ENCODE results near the gene CMPK2. TPM values are rescaled to one million over a fixed set of nuclear protein-coding genes. Genes with fewer than 3 reads are reported as not detected.

Gene CMPK2
- total and polyA plus RNA-seq, 2 donors (not counting 1 experiment from before 2014, with no cell fraction given) = 0.33 to 0.52 TPM

- Histone ChIP-seq H3K27me3 (ENCODE audit: control insufficient read depth, insufficient read depth, low read length) (no peaks in the 10 kb centered on the region), H2AFZ (ENCODE audit: low read length) (no peak overlapping the region), H3K4me3 (replicated peaks in 1 of 4; ENCODE audit: control extremely low read depth in 1 of 4, insufficient read depth in 1 of 4, low read depth in 3 of 4, low read length in 4 of 4) (no peak overlapping the region), H3K9me3 (ENCODE audit: control insufficient read depth, insufficient read depth, low read depth, low read length) (no peaks in the 10 kb centered on the region), H3K79me2 (ENCODE audit: control insufficient read depth, insufficient read depth, low read length) (no peaks in the 10 kb centered on the region), H3K4me1 (ENCODE audit: control insufficient read depth, extremely low read depth, insufficient read depth, low read length) (no peaks in the 10 kb centered on the region), H3K27ac (ENCODE audit: insufficient read depth, low read length) (no peak overlapping the region), H4K20me1 (ENCODE audit: control insufficient read depth, extremely low read depth, insufficient read depth, low read length) (no peaks in the 10 kb centered on the region), H3K4me2 (ENCODE audit: extremely low read depth, insufficient read depth, low read length) (no peak overlapping the region), H3K36me3 (ENCODE audit: control insufficient read depth, insufficient read depth, low read length) (no peaks in the 10 kb centered on the region), H3K9ac (ENCODE audit: insufficient read depth, low read length) (no peak overlapping the region)
- no peak for TF ChIP-seq CTCF (conservative IDR thresholded peaks at IDR 0.05 in 1 of 2, IDR thresholded peaks at IDR 0.05 in 1 of 2; ENCODE audit: low read depth in 1 of 2, low read length in 2 of 2)
- no peak for DNase-seq (ENCODE audit: low read depth in 2 of 2)
These were observed 6.7 kb upstream of the CMPK2 start for GRCh38 chr2:6872394-6872793.

- Histone ChIP-seq H2AFZ (ENCODE audit: low read length) (no peak overlapping the region), H3K27ac (ENCODE audit: insufficient read depth, low read length) (no peak overlapping the region), H3K79me2 (ENCODE audit: control insufficient read depth, insufficient read depth, low read length) (no peaks in the 10 kb centered on the region), H4K20me1 (ENCODE audit: control insufficient read depth, extremely low read depth, insufficient read depth, low read length) (no peaks in the 10 kb centered on the region), H3K4me2 (ENCODE audit: extremely low read depth, insufficient read depth, low read length) (no peak overlapping the region), H3K9me3 (ENCODE audit: control insufficient read depth, insufficient read depth, low read depth, low read length) (no peaks in the 10 kb centered on the region), H3K9ac (ENCODE audit: insufficient read depth, low read length) (no peak overlapping the region), H3K4me3 (replicated peaks in 1 of 4; ENCODE audit: control extremely low read depth in 1 of 4, insufficient read depth in 1 of 4, low read depth in 3 of 4, low read length in 4 of 4) (no peak overlapping the region), H3K27me3 (ENCODE audit: control insufficient read depth, insufficient read depth, low read length) (peaks cover 2% of the 10 kb centered on the region), H3K36me3 (ENCODE audit: control insufficient read depth, insufficient read depth, low read length) (no peaks in the 10 kb centered on the region), H3K4me1 (ENCODE audit: control insufficient read depth, extremely low read depth, insufficient read depth, low read length) (no peaks in the 10 kb centered on the region)
- no peak for DNase-seq (ENCODE audit: low read depth in 2 of 2)
- TF ChIP-seq EZH2 (IDR thresholded peaks at IDR 0.05; ENCODE audit: low read length, missing control alignments) (no peak), CTCF (conservative IDR thresholded peaks at IDR 0.05 in 1 of 2, IDR thresholded peaks at IDR 0.05 in 1 of 2; ENCODE audit: low read depth in 1 of 2, low read length in 2 of 2) (no peak)
These were observed 1.3 kb upstream of the CMPK2 start for GRCh38 chr2:6866982-6867381.

GRCh38 chr2:6866275-6866671, 566 bp upstream of the CMPK2 start:
- H3K9me3 ChIP-seq (ENCODE audit: control insufficient read depth, insufficient read depth, low read depth, low read length) = no peaks in the 10 kb centered on the region
- H2AFZ ChIP-seq (ENCODE audit: low read length) = peak overlapping the region; percentile 84
- no peaks in the 10 kb centered on the region for H3K79me2 ChIP-seq (ENCODE audit: control insufficient read depth, insufficient read depth, low read length)
- H3K27me3 ChIP-seq (ENCODE audit: control insufficient read depth, insufficient read depth, low read length) = peaks cover 2% of the 10 kb centered on the region
- H3K9ac ChIP-seq (ENCODE audit: insufficient read depth, low read length) = peak overlapping the region; percentile 57
- peak overlapping the region; percentile 87 for H3K4me2 ChIP-seq (ENCODE audit: extremely low read depth, insufficient read depth, low read length)
- peak overlapping the region; percentile 36 to 62 (median 51) for H3K4me3 ChIP-seq (replicated peaks in 1 of 4; ENCODE audit: control extremely low read depth in 1 of 4, insufficient read depth in 1 of 4, low read depth in 3 of 4, low read length in 4 of 4)
- no peaks in the 10 kb centered on the region for H3K4me1 ChIP-seq (ENCODE audit: control insufficient read depth, extremely low read depth, insufficient read depth, low read length)
- no peak overlapping the region for H3K27ac ChIP-seq (ENCODE audit: insufficient read depth, low read length)
- H4K20me1 ChIP-seq (ENCODE audit: control insufficient read depth, extremely low read depth, insufficient read depth, low read length) = no peaks in the 10 kb centered on the region
- no peak for TF ChIP-seq EZH2 (IDR thresholded peaks at IDR 0.05; ENCODE audit: low read length, missing control alignments)
- TF ChIP-seq CTCF (conservative IDR thresholded peaks at IDR 0.05 in 1 of 2, IDR thresholded peaks at IDR 0.05 in 1 of 2; ENCODE audit: low read depth in 1 of 2, low read length in 2 of 2) = peak; percentile 33 to 52
- DNase-seq (ENCODE audit: low read depth in 2 of 2) = peak; percentile 21 to 32
- no peaks in the 10 kb centered on the region for H3K36me3 ChIP-seq (ENCODE audit: control insufficient read depth, insufficient read depth, low read length)
